Prostate gland (tissue), 2 donors: Measurements from ENCODE around the gene GTSE1. TPM values are rescaled to one million over a fixed set of nuclear protein-coding genes. Genes with fewer than 3 reads are reported as not detected.

Experiments used
- DNase-seq: peaks from one replicate; pipeline ENCODE4 v3.0.0-alpha.2; 2019; ENCODE audit warnings: low spot score
- H3K27ac ChIP-seq, 2 donors: fragments of 200-600 bp; sonication (generic); 2 replicates each; pipeline ENCODE4 v1.5.1; 2017 to 2019
- H3K27me3 ChIP-seq: fragments of 200-600 bp; sonication (generic); replicated peaks from 2 replicates; pipeline ENCODE4 v1.5.1; 2019; ENCODE audit not compliant: insufficient read depth
- H3K36me3 ChIP-seq, 2 donors: fragments of 200-600 bp; sonication (generic); 1 replicate in 1 of 2; 2 replicates in 1 of 2; pipeline versions ENCODE4 v1.5.1 to v1.8.1; 2017 to 2019
- H3K4me1 ChIP-seq: fragments of 200-600 bp; sonication (generic); replicated peaks from 2 replicates; pipeline ENCODE4 v1.5.1; 2019
- H3K4me3 ChIP-seq, 2 donors: fragments of 200-600 bp; sonication (generic); 2 replicates each; pipeline ENCODE4 v1.5.1; 2017 to 2019
- H3K9me3 ChIP-seq: fragments of 200-600 bp; sonication (generic); 2 replicates; pipeline ENCODE4 v1.5.1; 2017
- CTCF ChIP-seq, 4 experiments: fragments of 200-600 bp in 2 of 4; fragments of 450-650 bp in 2 of 4; sonication (generic) in 2 of 4; IDR thresholded peaks; 1 replicate in 3 of 4; 2 replicates in 1 of 4; pipeline ENCODE4 v1.5.1; 2016 to 2019; ENCODE audit warnings: antibody characterized with exemption in 4 of 4, mild to moderate bottlenecking in 2 of 4, moderate library complexity in 2 of 4
- POLR2A ChIP-seq: fragments of 450-650 bp; IDR thresholded peaks from one replicate; pipeline ENCODE4 v1.6.1; 2016; ENCODE audit warnings: antibody characterized with exemption, mild to moderate bottlenecking
- POLR2AphosphoS5 ChIP-seq: sonication (generic); formaldehyde crosslinking; IDR thresholded peaks from one replicate; pipeline ENCODE4 v1.6.1; 2017; ENCODE audit warnings: antibody characterized with exemption
- WGBS: methylation state at CpG from one replicate; pipeline ENCODE4 v1.1.5; 2018; 5-methylcytosine and 5-hydroxymethylcytosine counted together
- intact Hi-C: fragments of 100-400 bp; cut with DNase I; formaldehyde crosslinking; loops from one replicate; pipeline ENCODE4 v1.14.2; 2022
- total RNA-seq, 2 donors: library from RNA; depleted of rRNA; stranded (reverse); fragments of >200 nt; gene quantifications; one replicate each; pipeline ENCODE4 v1.1.0, GENCODE V29; 2016

Gene GTSE1
- total RNA-seq, 2 donors from 2014 or later, result 0.46 to 4.8 TPM

DNA sequence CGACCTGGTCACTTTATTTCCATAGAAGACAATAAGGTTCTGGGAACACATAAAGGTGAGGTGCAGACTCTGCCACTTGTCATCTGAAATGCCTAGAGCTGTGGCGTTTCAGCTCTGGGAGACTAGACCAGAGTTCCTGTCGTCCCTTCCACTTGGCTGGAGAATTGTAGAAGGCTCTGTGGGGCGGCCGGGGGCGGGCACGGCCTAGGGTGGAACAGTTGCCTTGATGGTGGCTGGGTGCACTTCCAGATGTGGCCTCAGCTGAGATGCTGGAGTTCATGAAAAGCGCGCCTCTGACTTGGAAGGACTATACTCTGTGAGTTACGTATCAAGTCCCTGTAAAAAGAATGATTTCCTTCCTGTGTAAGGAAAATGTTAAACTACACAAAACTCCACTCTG lies 55.6 kb downstream of the GTSE1 start:
- Histone ChIP-seq H3K4me1 (no peaks in the 10 kb centered on the region), H3K4me3 (no peak overlapping the region), H3K27ac (no peak overlapping the region), H3K36me3 (peaks cover 5 to 15% of the 10 kb centered on the region in 2 donors), H3K27me3 (no peaks in the 10 kb centered on the region), H3K9me3 (no peaks in the 10 kb centered on the region)
- WGBS, result 83% methylated on average over 10 of the region's 10 CpGs
- DNase-seq, result no peak
- intact Hi-C loops, result no loop called here
- TF ChIP-seq POLR2A (no peak), POLR2AphosphoS5 (no peak), CTCF (IDR thresholded peaks at IDR 0.05) (no peak)

GRCh38 chr22:46352691-46353386 lies 56.2 kb downstream of the GTSE1 start:
- no peak overlapping the region for H3K27ac ChIP-seq
- intact Hi-C loops, result no loop called here
- DNase-seq, result peak; percentile 73
- peaks cover 5 to 9% of the 10 kb centered on the region in 2 donors for H3K36me3 ChIP-seq
- WGBS, result 67% methylated on average over 19 of the region's 20 CpGs
- H3K4me1 ChIP-seq, result no peaks in the 10 kb centered on the region
- H3K4me3 ChIP-seq, result no peak overlapping the region
- no peaks in the 10 kb centered on the region for H3K27me3 ChIP-seq
- peak; percentile 67 for TF ChIP-seq POLR2AphosphoS5
- peak in 1 of 4 experiments; percentile 9 for TF ChIP-seq CTCF (IDR thresholded peaks at IDR 0.05)
- no peak for TF ChIP-seq POLR2A
- H3K9me3 ChIP-seq, result no peaks in the 10 kb centered on the region

- H3K36me3 ChIP-seq, result peaks cover 5 to 7% of the 10 kb centered on the region in 2 donors
- intact Hi-C loops, result no loop called here
- no peaks in the 10 kb centered on the region for H3K4me1 ChIP-seq
- DNase-seq, result no peak
- WGBS, result 88% methylated on average over 8 of the region's 8 CpGs
- no peak overlapping the region for H3K27ac ChIP-seq
- TF ChIP-seq CTCF (IDR thresholded peaks at IDR 0.05), result no peak
- no peak for TF ChIP-seq POLR2AphosphoS5
- no peak for TF ChIP-seq POLR2A
- H3K27me3 ChIP-seq, result no peaks in the 10 kb centered on the region
- no peaks in the 10 kb centered on the region for H3K9me3 ChIP-seq
- H3K4me3 ChIP-seq, result no peak overlapping the region
These were observed 56.9 kb downstream of the GTSE1 start for GRCh38 chr22:46353483-46354105.

DNA sequence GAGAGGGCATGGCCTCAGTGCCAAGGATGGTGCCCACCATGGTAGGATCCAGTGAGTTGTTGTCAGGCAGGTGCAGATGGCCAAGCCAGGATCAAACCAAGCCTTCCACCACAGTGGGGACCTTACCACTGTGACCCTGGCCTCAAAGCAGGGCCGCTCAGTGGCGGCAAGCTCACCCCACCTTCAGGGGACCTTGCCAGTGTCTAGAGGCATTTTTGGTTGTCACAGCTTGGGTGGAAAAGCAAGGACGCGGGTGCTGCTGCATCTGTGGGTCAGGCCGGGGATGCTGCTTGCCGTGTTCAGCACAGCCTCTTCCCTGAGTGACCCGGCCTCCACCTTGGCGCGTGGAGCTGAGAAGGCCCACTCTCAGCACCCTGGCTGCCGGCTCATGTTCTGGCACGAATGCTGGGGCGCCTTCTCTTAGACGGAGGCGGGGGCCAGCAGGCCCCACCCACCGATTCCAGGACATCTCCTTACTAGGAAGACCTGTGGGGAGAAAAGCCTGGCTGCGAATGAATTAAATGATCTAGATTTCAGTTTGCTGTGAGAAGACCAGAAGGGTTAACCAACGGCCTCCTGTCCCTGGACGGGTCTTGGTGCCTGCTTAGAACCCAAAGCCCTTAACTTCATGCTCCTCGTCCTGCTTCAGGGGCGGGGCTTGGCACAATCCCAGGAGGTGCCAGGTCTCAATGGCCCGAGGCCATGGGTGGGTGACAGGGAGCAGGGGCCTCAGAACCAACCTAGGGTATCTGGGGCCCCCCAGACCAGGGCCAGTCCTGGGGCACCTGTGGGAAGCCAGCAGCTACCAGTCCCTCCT lies 57.7 kb downstream of the GTSE1 start:
- WGBS, result 72% methylated on average over 21 of the region's 21 CpGs
- Histone ChIP-seq H3K36me3 (peaks cover 5 to 7% of the 10 kb centered on the region in 2 donors), H3K27ac (no peak overlapping the region), H3K4me1 (no peaks in the 10 kb centered on the region), H3K4me3 (no peak overlapping the region), H3K9me3 (no peaks in the 10 kb centered on the region), H3K27me3 (no peaks in the 10 kb centered on the region)
- DNase-seq, result no peak
- intact Hi-C loops, result no loop called here
- no peak for TF ChIP-seq POLR2A
- no peak for TF ChIP-seq POLR2AphosphoS5
- no peak for TF ChIP-seq CTCF (IDR thresholded peaks at IDR 0.05)
